ENCODE data around the gene CRYL1.

GRCh38 chr13:20377720-20378119, 147.9 kb downstream of the CRYL1 start:
- TF ChIP-seq POLR2A (IDR thresholded peaks at IDR 0.05; ENCODE audit: low read depth, low read length) (no peak), TAF1 (IDR thresholded peaks at IDR 0.05; ENCODE audit: low read depth, low read length) (no peak)
